Glomerular visceral epithelial cell (primary cell): ENCODE results near the gene KSR2.

Experiments used
- DNase-seq: peaks from one replicate; pipeline ENCODE4 v3.0.0-alpha.2; 2016; ENCODE audit errors: extremely low spot score

Gene KSR2

GRCh38 chr12:117857632-117858612, 110.9 kb downstream of the KSR2 start:
- DNase-seq = peak; percentile 38

GRCh38 chr12:117857139-117857538, 111.7 kb downstream of the KSR2 start:
- DNase-seq = peak; percentile 25

GRCh38 chr12:117855165-117855564, 113.6 kb downstream of the KSR2 start:
- DNase-seq = no peak

GRCh38 chr12:117854339-117855012, 114.3 kb downstream of the KSR2 start:
- peak; percentile 37 for DNase-seq

GRCh38 chr12:117853600-117853999, 115.2 kb downstream of the KSR2 start:
- DNase-seq = peak; percentile 42

GRCh38 chr12:117850048-117850447, 118.7 kb downstream of the KSR2 start:
- DNase-seq = peak; percentile 60

- no peak for DNase-seq
Observed at GRCh38 chr12:117847371-117847770, 121.4 kb downstream of the KSR2 start.

- DNase-seq = no peak
Observed at GRCh38 chr12:117845271-117845904, 123.4 kb downstream of the KSR2 start.

GRCh38 chr12:117844114-117844830, 124.5 kb downstream of the KSR2 start:
- no peak for DNase-seq

- no peak for DNase-seq
Observed at GRCh38 chr12:117842630-117843029, 126.2 kb downstream of the KSR2 start.

GRCh38 chr12:117842220-117842619, 126.6 kb downstream of the KSR2 start:
- DNase-seq = no peak

GRCh38 chr12:117837737-117838050, 131.1 kb downstream of the KSR2 start:
- DNase-seq = no peak

- DNase-seq = peak; percentile 79
Observed at GRCh38 chr12:117836999-117837736, 131.6 kb downstream of the KSR2 start.

GRCh38 chr12:117836476-117836875, 132.3 kb downstream of the KSR2 start:
- DNase-seq = no peak

- DNase-seq = no peak
Observed at GRCh38 chr12:117835156-117835555, 133.6 kb downstream of the KSR2 start.

- DNase-seq = peak; percentile 68
Observed at GRCh38 chr12:117832459-117833457, 136.0 kb downstream of the KSR2 start.

- DNase-seq = no peak
Observed at GRCh38 chr12:117830471-117830870, 138.3 kb downstream of the KSR2 start.

- DNase-seq = no peak
Observed at GRCh38 chr12:117829108-117829507, 139.7 kb downstream of the KSR2 start.

GRCh38 chr12:117827660-117828059, 141.1 kb downstream of the KSR2 start:
- DNase-seq = no peak

GRCh38 chr12:117825827-117826226, 143.0 kb downstream of the KSR2 start:
- no peak for DNase-seq
